WERI-Rb-1 (cell line): ENCODE data around the gene SLC22A1.
A peak's percentile ranks its signal among the peaks of the same experiment; 100 is the strongest.

Experiments
- DNase-seq: peaks from one replicate; pipeline ENCODE4 v3.0.0-alpha.2; 2020
- H3K27ac ChIP-seq: fragments of 250-450 bp; sonication (Bioruptor Pico); 2 replicates; pipeline ENCODE4 v1.5.1; 2020; ENCODE audit warnings: mild to moderate bottlenecking, moderate library complexity
- H3K27me3 ChIP-seq: fragments of 250-450 bp; sonication (Bioruptor Pico); 2 replicates; pipeline ENCODE4 v1.5.1; 2021; ENCODE audit warnings: mild to moderate bottlenecking, low read depth, moderate library complexity; ENCODE audit not compliant: insufficient read depth, severe bottlenecking
- H3K36me3 ChIP-seq: fragments of 250-450 bp; sonication (Bioruptor Pico); 2 replicates; pipeline ENCODE4 v1.5.1; 2020; ENCODE audit warnings: mild to moderate bottlenecking, moderate library complexity
- H3K4me3 ChIP-seq: 2 replicates; pipeline ENCODE4 v1.5.1; 2011; ENCODE audit warnings: low read depth, mild to moderate bottlenecking, control low read depth, low read length
- H3K9me3 ChIP-seq: fragments of 250-450 bp; sonication (Bioruptor Pico); 2 replicates; pipeline ENCODE4 v1.5.1; 2021; ENCODE audit warnings: mild to moderate bottlenecking, moderate library complexity; ENCODE audit not compliant: severe bottlenecking
- CTCF ChIP-seq: IDR thresholded peaks from 2 replicates; pipeline ENCODE4 v1.5.1; 2011; ENCODE audit warnings: low read depth, mild to moderate bottlenecking, control low read depth, inconsistent platforms, low read length

SLC22A1 gene

GRCh38 chr6:160093946-160094345 is 27.7 kb upstream of the SLC22A1 start:
- H3K36me3 ChIP-seq = peaks cover 57% of the 10 kb centered on the region
- TF ChIP-seq CTCF = no peak
- no peak overlapping the region for H3K27ac ChIP-seq
- H3K9me3 ChIP-seq = no peaks in the 10 kb centered on the region
- no peak overlapping the region for H3K4me3 ChIP-seq
- no peaks in the 10 kb centered on the region for H3K27me3 ChIP-seq
- DNase-seq = no peak

GRCh38 chr6:160095146-160095845 is 26.3 kb upstream of the SLC22A1 start:
- peaks cover 53% of the 10 kb centered on the region for H3K36me3 ChIP-seq
- H3K9me3 ChIP-seq = no peaks in the 10 kb centered on the region
- no peak overlapping the region for H3K4me3 ChIP-seq
- TF ChIP-seq CTCF = no peak
- no peak overlapping the region for H3K27ac ChIP-seq
- DNase-seq = no peak
- no peaks in the 10 kb centered on the region for H3K27me3 ChIP-seq

- H3K9me3 ChIP-seq = no peaks in the 10 kb centered on the region
- no peak overlapping the region for H3K27ac ChIP-seq
- peaks cover 37% of the 10 kb centered on the region for H3K36me3 ChIP-seq
Observed at GRCh38 chr6:160101277-160102205, 20.1 kb upstream of the SLC22A1 start.

GRCh38 chr6:160102399-160102798 is 19.2 kb upstream of the SLC22A1 start:
- DNase-seq = no peak
- no peaks in the 10 kb centered on the region for H3K27me3 ChIP-seq
- H3K36me3 ChIP-seq = peaks cover 31% of the 10 kb centered on the region
- H3K4me3 ChIP-seq = no peak overlapping the region
- TF ChIP-seq CTCF = no peak
- H3K9me3 ChIP-seq = no peaks in the 10 kb centered on the region
- H3K27ac ChIP-seq = no peak overlapping the region

More at GRCh38 chr6:160101277-160102205, 20.1 kb upstream of the SLC22A1 start:
- Histone ChIP-seq H3K4me3 (no peak overlapping the region), H3K27me3 (no peaks in the 10 kb centered on the region)
- TF ChIP-seq CTCF = no peak
- DNase-seq = no peak

GRCh38 chr6:160102956-160103824 is 18.4 kb upstream of the SLC22A1 start:
- Histone ChIP-seq H3K27me3 (no peaks in the 10 kb centered on the region), H3K36me3 (peaks cover 31% of the 10 kb centered on the region), H3K27ac (no peak overlapping the region), H3K9me3 (no peaks in the 10 kb centered on the region), H3K4me3 (no peak overlapping the region)
- peak; percentile 55 for TF ChIP-seq CTCF
- DNase-seq = peak; percentile 24
